Endothelial cell of umbilical vein (primary cell): ENCODE results near the gene MALRD1. TPM values are rescaled to one million over a fixed set of nuclear protein-coding genes. Genes with fewer than 3 reads are reported as not detected.

Experiments used
- BruUV-seq: library from RNA; stranded (reverse); fragments of 400-500 nt; replicated peaks from 2 replicates; lab custom pipeline; 2021; lab: Mats Ljungman, UMichigan
- CTCF ChIA-PET: fragments of 300-600, 350-600 bp; sonication (Branson Sonifier 250); formaldehyde crosslinking; loops from one replicate; lab custom pipeline; 2021; ENCODE audit warnings: antibody characterized with exemption, inconsistent platforms; lab: Charles Lee
- POLR2A ChIA-PET: fragments of 300-600, 350-600 bp; sonication (Branson Sonifier 250); formaldehyde crosslinking; loops from one replicate; lab custom pipeline; 2021; ENCODE audit warnings: antibody characterized with exemption, inconsistent platforms; lab: Charles Lee
- DNase-seq: peaks from one replicate; pipeline ENCODE4 v3.0.0-alpha.2; 2011; ENCODE audit warnings: low read depth, low spot score
- FAIRE-seq: peaks from 2 replicates; lab custom pipeline; 2011; peaks lifted over from hg19 to GRCh38; lab: Jason Lieb, UNC
- H2AFZ ChIP-seq: 2 replicates; pipeline ENCODE4 v1.6.0; 2012; ENCODE audit warnings: low read depth, low read length, control low read depth, inconsistent platforms
- H3K27ac ChIP-seq: 2 replicates; pipeline ENCODE4 v1.5.1; 2011; ENCODE audit warnings: low read depth, mild to moderate bottlenecking, control low read depth, low read length, moderate library complexity; ENCODE audit not compliant: insufficient read depth
- H3K27me3 ChIP-seq, 2 experiments: 2 replicates each; pipeline versions ENCODE4 v1.6.0 to v1.6.1; 2011; ENCODE audit warnings: low read length in 2 of 2, mixed read lengths in 1 of 2; ENCODE audit not compliant: control insufficient read depth in 2 of 2, insufficient read depth in 2 of 2
- H3K36me3 ChIP-seq, 2 experiments: 2 replicates in 1 of 2; 3 replicates in 1 of 2; pipeline ENCODE4 v1.5.1; 2011; ENCODE audit warnings: low read length in 2 of 2, mild to moderate bottlenecking in 1 of 2, moderate library complexity in 1 of 2; ENCODE audit not compliant: control insufficient read depth in 2 of 2, insufficient read depth in 2 of 2; ENCODE audit errors: extremely low read depth in 1 of 2
- H3K4me1 ChIP-seq: 3 replicates; pipeline ENCODE4 v1.5.1; 2011; ENCODE audit warnings: mild to moderate bottlenecking, low read length; ENCODE audit not compliant: control insufficient read depth, insufficient read depth; ENCODE audit errors: extremely low read depth
- H3K4me2 ChIP-seq: 2 replicates; pipeline ENCODE4 v1.6.1; 2011; ENCODE audit warnings: low read length, control low read depth, mixed read lengths; ENCODE audit not compliant: insufficient read depth
- H3K4me3 ChIP-seq, 3 experiments: fragments of 200-600 bp in 1 of 3; sonication (generic), shearing (Covaris generic) in 1 of 3; replicated peaks in 1 of 3; 2 replicates each; pipeline ENCODE4 v1.5.1; 2011 to 2016; ENCODE audit warnings: control low read depth in 3 of 3, low read length in 3 of 3, mild to moderate bottlenecking in 2 of 3, inconsistent platforms in 1 of 3, low read depth in 1 of 3, moderate library complexity in 1 of 3; ENCODE audit not compliant: insufficient read depth in 1 of 3
- H3K79me2 ChIP-seq: 2 replicates; pipeline ENCODE4 v1.6.0; 2012; ENCODE audit warnings: low read length, inconsistent platforms; ENCODE audit not compliant: control insufficient read depth, insufficient read depth
- H3K9ac ChIP-seq: replicated peaks from 2 replicates; pipeline ENCODE3; 2011; ENCODE audit warnings: low read length, control low read depth; ENCODE audit not compliant: insufficient read depth; ENCODE audit errors: extremely low read depth
- H3K9me1 ChIP-seq: replicated peaks from 3 replicates; pipeline ENCODE4 v1.6.0; 2011; ENCODE audit warnings: mild to moderate bottlenecking, low read length; ENCODE audit not compliant: control insufficient read depth, insufficient read depth; ENCODE audit errors: extremely low read depth
- H3K9me3 ChIP-seq: replicated peaks from 2 replicates; pipeline ENCODE4 v1.5.1; 2012; ENCODE audit warnings: low read length, inconsistent platforms; ENCODE audit not compliant: control insufficient read depth, insufficient read depth
- H4K20me1 ChIP-seq: replicated peaks from 2 replicates; pipeline ENCODE3; 2011; ENCODE audit warnings: mild to moderate bottlenecking, low read length; ENCODE audit not compliant: control insufficient read depth, insufficient read depth; ENCODE audit errors: extremely low read depth
- EZH2 ChIP-seq: IDR thresholded peaks from 2 replicates; pipeline ENCODE4 v1.6.1; 2012; ENCODE audit warnings: borderline replicate concordance, low read depth, mild to moderate bottlenecking, moderate library complexity, low read length, inconsistent platforms; ENCODE audit not compliant: severe bottlenecking
- FOS ChIP-seq: IDR thresholded peaks from 2 replicates; pipeline ENCODE4 v1.6.1; 2011; ENCODE audit warnings: mild to moderate bottlenecking, low read length, moderate library complexity, borderline replicate concordance; ENCODE audit not compliant: insufficient read depth
- GATA2 ChIP-seq: IDR thresholded peaks from 2 replicates; pipeline ENCODE4 v1.7.0; 2011; ENCODE audit warnings: low read depth, mild to moderate bottlenecking, moderate library complexity, mixed read lengths, low read length; ENCODE audit not compliant: insufficient read length, insufficient read depth
- JUN ChIP-seq: IDR thresholded peaks from 2 replicates; pipeline ENCODE4 v1.6.1; 2011; ENCODE audit warnings: borderline replicate concordance, low read depth; ENCODE audit not compliant: insufficient read length, insufficient read depth
- MAX ChIP-seq: IDR thresholded peaks from 2 replicates; pipeline ENCODE4 v1.6.1; 2011; ENCODE audit not compliant: insufficient read depth, insufficient read length
- MYC ChIP-seq: IDR thresholded peaks from one replicate; pipeline ENCODE4 v1.6.1; 2011; ENCODE audit warnings: mild to moderate bottlenecking, low read depth, low read length
- POLR2A ChIP-seq: IDR thresholded peaks from 2 replicates; pipeline ENCODE4 v1.6.1; 2012; ENCODE audit warnings: low read depth, mild to moderate bottlenecking, control low read depth, low read length
- POLR2AphosphoS5 ChIP-seq: IDR thresholded peaks from 2 replicates; pipeline ENCODE4 v1.6.1; 2012; ENCODE audit warnings: low read depth, mild to moderate bottlenecking, control low read depth, low read length, moderate library complexity; ENCODE audit not compliant: insufficient read depth
- dilution Hi-C: fragments of 300-500 bp; cut with MboI; formaldehyde crosslinking; loops from one replicate; pipeline ENCODE4 v1.15.0; 2019; ENCODE audit warnings: low sequenced_read_pairs; ENCODE audit not compliant: extremely low pct_ligation_motif_present
- intact Hi-C: fragments of 100-400 bp; cut with micrococcal nuclease; formaldehyde crosslinking; loops from one replicate; pipeline ENCODE4 v1.10.0; 2022
- polyA plus RNA-seq, 4 experiments: library from polyadenylated mRNA; depleted of rRNA in 3 of 4; stranded (reverse) in 3 of 4; unstranded in 1 of 4; fragments of >200 nt; gene quantifications; 2 replicates each; pipeline versions ENCODE4 v1.2.1 to v1.2.3, GENCODE V29; 2011 to 2012; ENCODE audit warnings: missing spikeins in 1 of 4
- total RNA-seq: library from RNA; stranded (reverse); gene quantifications from 2 replicates; pipeline ENCODE4 v1.2.3, GENCODE V29; 2021

The MALRD1 gene
- total and polyA plus RNA-seq, 2 donors (not counting 3 experiments of a cell fraction or from before 2014, with no cell fraction given), result not detected

- TF ChIP-seq POLR2AphosphoS5, result no peak
- TF ChIP-seq MYC, result no peak
- no peak overlapping the region for H3K4me3 ChIP-seq
- ChIA-PET POLR2A (no interaction called here), CTCF (no interaction called here)
- H3K9ac ChIP-seq, result no peak overlapping the region
- dilution Hi-C loops (no loop called here), intact Hi-C loops (no loop called here)
- no peaks in the 10 kb centered on the region for H3K27me3 ChIP-seq
- H3K4me2 ChIP-seq, result no peak overlapping the region
- no peaks in the 10 kb centered on the region for H3K79me2 ChIP-seq
- no peak overlapping the region for H2AFZ ChIP-seq
- no peaks in the 10 kb centered on the region for H4K20me1 ChIP-seq
- H3K9me3 ChIP-seq, result peaks cover 6% of the 10 kb centered on the region
- DNase-seq (no peak), FAIRE-seq (no peak)
- H3K9me1 ChIP-seq, result no peaks in the 10 kb centered on the region
- BruUV-seq, result no TSS peak
- H3K4me1 ChIP-seq, result no peaks in the 10 kb centered on the region
- H3K36me3 ChIP-seq, result no peaks in the 10 kb centered on the region
- H3K27ac ChIP-seq, result no peak overlapping the region
Measured at GRCh38 chr10:19577807-19578206, 529.2 kb downstream of the MALRD1 start.

- intact Hi-C loops (no loop called here), dilution Hi-C loops (no loop called here)
- FAIRE-seq (no peak), DNase-seq (no peak)
- Histone ChIP-seq H3K4me2 (no peak overlapping the region), H3K9ac (no peak overlapping the region), H3K27me3 (no peaks in the 10 kb centered on the region), H3K9me1 (no peaks in the 10 kb centered on the region), H3K4me3 (no peak overlapping the region), H3K36me3 (no peaks in the 10 kb centered on the region), H3K9me3 (peaks cover 4% of the 10 kb centered on the region), H2AFZ (no peak overlapping the region), H3K4me1 (no peaks in the 10 kb centered on the region), H3K79me2 (no peaks in the 10 kb centered on the region), H4K20me1 (no peaks in the 10 kb centered on the region), H3K27ac (no peak overlapping the region)
- no peak for TF ChIP-seq JUN
- no peak for TF ChIP-seq GATA2
- TF ChIP-seq MAX, result no peak
- TF ChIP-seq MYC, result no peak
- no peak for TF ChIP-seq FOS
- no peak for TF ChIP-seq POLR2A
- no peak for TF ChIP-seq EZH2
- CTCF ChIA-PET, result no interaction called here
- no TSS peak for BruUV-seq
- POLR2A ChIA-PET, result no interaction called here
Measured at GRCh38 chr10:19578571-19578970, 530.0 kb downstream of the MALRD1 start.
